Glomerular visceral epithelial cell (primary cell): ENCODE results near the gene MYL6B.

Source experiments
- DNase-seq: peaks from one replicate; pipeline ENCODE4 v3.0.0-alpha.2; 2016; ENCODE audit errors: extremely low spot score

The MYL6B gene

DNA sequence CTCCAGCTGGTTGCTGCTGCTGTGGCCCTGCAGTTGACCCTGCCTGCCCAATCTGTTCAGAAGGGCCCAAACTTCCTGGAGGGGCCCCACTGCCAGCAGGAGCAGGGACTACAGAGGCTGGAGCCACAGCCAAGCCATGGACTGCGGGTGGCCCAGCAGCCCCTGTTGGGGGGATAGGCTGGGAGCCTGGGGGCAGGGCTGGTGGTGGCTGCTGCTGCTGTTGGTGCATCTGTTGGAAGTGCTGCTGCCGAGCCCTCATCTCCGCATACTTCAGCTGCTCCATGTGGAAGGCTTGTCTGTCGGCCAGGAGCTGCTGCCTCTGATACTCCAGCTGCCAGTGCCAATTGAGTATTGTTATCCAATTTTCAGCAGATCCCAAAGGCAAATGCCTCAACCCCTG, 13.0 kb downstream of the MYL6B start:
- DNase-seq = no peak

DNA sequence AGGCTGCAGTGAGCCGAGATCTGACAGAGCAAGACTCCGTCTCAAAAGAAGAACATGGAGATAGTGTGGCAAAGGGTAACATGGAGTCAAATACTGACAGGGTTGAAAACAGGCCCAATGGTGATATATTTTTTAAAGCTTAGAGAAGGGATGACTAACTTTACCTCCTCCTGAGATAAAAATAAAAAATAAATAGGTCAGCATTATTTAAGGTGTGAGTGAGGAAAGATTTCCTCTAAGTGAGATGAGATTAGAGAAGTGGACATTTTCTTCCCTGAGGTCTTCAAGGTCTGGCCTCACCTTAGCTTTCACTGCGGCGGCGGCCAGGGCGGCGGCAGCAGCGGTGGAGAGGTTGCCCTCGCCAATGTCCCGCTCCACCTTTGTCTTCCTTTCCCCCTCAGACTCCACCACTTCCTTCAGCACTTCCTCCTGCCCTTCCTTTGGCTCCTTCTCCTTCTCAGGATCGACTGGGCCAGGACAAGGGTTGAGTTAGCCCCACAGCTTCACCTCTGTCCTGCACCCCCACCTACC, 16.9 kb downstream of the MYL6B start:
- no peak for DNase-seq

DNA sequence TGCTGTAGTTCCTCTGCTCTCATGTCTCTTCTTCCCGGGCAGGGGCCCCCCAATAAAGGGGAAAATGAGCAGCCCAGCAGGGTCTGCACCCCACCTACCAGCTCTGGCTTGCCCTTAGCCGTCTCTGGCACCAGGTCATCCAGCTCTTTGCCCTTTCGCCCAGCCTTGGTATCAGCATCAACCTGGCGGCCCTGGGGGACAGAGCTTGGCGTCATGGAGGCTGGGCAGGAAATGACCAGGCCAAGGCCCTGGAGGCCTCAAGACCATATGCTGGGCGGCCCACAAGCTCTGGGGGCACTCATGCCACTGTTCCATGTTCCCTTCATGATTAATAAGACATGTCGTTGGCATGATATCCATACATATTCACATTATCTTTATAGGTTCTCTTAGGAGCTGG, 20.5 kb downstream of the MYL6B start:
- DNase-seq = no peak

DNA sequence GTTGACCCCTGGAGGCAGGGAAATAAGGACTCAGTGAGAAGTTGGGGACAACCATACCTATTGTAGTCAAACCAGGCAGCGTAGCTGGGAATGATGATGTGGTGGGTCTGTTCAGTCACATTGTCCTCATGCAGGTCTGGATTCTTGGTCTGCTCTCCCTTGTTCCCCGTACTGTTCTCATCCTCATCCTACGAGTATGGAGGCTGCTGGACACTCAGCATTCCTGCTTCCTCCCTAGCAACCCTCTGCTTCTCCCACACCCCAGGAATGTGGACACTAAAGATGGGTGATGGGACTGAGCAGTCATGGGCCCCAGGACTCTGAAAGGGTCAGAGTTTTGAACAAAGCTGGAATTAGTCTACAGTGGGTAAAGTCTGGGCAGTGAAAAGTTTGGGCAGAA, 26.0 kb downstream of the MYL6B start:
- DNase-seq = no peak

DNA sequence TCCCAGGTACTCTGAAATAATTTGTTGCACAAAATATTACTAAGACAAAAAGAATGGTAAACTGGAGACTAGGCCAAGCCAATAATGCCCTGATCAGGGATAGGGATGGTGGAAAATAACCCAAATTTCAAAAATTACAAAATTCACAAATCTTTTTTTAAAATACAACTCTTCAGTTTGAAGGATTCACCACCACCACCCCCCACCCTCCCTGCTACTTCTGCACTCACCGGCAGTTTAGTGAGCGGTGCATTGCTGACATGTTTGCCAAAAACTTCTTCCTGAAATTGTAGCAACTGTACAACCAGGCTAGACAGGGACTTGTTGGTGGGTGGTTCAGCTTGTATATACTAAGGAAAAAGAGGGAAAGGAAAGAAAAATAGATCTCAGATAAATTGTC, 34.6 kb downstream of the MYL6B start:
- no peak for DNase-seq

DNA sequence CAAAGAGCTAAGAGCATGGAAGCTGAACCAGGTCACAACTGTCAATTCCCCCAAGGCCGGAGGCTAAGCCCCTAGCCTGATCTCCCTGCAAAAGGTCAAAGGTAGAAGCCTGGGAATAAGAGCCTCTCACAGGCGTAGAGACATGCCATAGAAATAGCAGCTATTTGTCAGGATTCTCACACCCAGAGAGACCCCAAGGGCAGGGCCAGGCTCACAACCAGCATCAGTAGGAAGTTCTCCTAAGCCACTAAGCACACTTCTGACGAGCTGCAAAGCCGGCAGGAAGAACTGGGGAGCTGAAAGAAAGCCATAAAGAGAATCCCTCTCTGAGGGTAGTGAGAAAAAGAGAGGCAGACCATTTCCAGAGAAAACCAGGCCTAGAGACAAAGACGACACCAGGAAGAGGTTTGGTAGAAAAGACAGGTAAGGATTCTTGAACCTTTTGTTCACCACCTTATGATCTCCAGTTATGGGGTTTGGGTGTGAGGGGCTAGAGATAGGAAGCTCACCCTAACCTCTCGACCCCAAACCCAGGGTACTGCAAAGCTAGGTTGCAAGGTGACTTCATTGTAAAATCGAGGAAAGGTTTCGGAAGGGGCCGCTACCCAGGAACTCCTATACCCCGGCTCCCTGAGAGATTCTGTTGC, 35.9 kb downstream of the MYL6B start:
- peak; percentile 7 for DNase-seq

DNA sequence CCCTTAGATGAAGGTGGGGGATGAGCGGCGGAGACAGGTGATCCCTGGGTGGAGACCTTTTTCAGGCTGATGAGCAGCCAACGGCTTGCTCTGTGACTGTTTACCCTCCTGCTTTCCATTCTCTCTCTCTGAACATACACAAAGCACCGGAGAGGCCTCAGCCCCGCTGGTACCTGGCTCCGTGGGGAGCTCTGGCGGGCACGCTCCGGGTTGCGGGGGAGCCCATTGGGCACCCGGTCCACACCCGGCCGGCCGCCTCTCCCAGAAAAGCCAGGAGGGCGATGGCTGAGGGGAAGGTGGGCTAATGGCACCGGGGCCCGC, 36.4 kb downstream of the MYL6B start:
- peak; percentile 2 for DNase-seq

DNA sequence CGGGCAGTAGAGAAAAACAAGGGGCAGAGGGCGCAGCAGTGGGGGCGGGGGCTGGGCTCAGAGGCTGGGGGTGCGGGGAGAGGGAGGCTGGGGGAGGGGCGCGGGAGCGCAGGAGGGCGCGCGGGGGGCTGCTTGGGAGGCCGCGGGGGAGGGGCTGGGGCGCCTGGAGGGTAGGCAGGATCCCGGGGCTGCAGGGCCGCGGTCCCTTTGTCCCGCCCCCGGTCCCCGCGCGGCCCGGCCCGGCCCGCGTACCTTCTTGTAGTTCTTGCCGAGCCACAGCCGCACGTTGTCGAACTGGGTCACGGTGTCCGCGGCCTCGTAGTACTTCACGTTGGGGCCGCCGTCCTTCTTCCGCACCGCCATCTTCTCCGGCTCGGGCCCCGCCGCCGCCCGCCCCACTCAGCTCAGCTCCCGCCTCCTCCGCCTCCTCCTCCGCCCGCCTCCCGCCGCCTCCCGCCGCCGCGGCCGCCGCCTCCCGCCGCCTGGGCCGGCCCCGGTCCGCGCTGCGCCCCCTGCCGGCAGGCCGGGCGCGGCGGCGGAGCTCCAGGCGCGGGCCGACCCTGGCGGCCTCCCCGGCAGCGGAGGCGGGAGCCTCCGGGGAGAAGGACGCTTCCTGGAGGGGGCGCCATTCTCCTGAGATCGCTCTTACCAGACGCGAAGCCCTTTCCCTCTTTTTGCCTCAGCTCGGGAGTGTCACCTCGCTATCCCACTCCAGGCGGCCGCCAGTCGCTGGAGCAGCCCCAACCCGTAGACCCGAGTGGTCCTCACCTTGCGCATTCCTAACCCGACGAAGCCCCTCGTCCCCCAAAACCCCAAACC, 36.9 kb downstream of the MYL6B start, which contains the start of gene SMARCC2:
Gene SMARCC2 (minus strand): TSS at position 385 of the 819 bp plus-strand sequence. CDS start 22 bp downstream, at position 363.
- peak; percentile 91 for DNase-seq

DNA sequence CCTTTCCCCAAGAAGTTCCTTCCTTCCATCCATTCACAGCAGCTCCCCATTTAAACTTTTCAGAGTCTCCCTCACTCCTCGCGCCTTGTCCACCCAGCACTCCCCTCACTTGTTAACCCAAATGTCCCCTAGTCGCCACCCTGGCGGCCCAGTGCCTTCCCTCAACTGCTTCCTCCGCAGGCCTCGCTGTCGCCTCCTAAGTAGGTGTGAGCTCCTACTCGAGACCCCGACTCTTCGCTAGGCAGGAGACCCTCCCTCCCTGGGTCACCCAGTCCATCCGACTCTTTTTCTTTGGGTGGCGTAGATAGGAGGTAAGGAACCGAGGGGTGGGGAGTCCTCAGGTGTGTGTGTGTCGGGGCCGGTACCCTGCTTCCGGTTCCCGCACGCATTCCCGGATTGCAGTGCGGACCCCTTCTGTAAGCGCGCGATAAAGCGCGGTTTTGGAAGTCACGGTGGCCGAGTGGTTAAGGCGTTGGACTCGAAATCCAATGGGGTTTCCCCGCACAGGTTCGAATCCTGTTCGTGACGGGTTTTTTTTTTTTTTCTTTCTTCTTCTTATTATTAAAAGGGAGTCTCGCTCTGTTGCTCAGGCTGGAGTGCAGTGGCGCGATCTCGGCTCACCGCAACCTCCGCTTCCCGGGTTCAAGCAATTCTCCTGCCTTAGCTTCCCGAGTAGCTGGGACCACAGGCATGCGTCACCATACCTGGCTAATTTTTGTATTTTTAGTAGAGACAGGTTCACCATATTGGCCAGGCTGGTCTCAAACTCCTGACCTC, 37.7 kb downstream of the MYL6B start:
- peak; percentile 89 for DNase-seq

DNA sequence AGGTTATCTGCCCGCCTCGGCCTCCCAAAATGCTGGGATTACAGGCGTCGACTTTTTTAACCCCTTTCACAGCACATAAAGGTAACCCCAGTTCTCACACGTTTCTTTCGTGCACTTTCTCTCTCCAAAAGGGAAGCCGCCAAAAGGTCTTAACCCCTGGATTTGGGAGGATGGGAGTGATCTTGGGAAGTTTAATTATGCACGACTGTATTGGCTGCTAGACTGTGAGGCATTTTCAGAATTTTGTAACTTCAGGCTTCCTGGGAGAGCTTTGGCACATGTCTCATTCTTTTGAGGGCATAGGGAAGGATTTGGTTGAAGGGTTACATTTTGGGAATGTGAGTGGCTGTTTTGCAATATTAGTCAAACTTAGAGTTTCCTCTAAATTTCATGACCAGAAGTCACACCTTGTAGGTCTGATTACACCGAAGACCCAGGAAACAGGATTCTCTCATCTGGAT, 38.3 kb downstream of the MYL6B start:
- DNase-seq = no peak

DNA sequence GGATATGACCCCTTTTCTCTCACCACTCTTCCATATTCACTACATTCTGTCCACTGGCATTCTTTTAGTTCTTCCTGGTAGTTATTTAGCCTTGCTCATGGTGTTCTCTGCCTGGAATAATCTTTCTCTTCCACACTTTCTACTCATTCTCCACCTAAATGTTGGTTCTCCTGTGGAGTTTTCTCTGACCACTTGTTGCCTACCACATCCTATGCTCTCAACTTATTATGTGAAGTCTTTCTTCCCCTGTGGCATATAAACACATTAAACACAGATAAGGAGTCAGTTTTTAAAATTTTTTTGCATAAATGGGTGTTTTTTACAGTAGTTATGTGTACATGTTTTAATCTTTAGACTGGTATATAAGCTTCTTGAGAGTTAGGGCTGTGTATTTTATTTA, 40.2 kb downstream of the MYL6B start:
- DNase-seq = no peak

DNA sequence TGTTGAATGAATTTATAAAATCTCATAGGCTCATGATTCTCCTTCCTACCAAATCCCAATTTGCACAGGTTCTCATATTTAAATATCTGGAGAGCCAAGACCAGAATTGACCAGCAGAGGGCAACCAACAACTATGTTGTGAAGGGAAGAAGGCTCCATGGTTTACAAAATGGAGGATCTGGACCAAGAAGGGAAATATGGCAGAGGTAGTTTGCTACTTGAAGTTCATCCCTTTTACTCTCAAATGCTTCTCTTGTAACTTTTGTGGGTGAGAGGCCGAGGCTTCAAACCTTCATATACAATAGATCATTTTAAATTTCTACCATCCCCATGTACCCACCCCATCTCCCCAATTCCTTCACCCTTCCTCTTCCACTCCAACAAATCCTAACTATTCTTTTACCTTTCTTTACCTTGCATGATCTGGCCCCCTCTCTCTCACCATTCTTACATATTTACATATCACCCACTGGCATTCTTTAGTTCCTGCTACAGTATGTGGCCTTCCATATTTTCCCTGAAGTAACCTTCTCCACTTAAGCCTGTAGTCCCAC, 40.7 kb downstream of the MYL6B start:
- DNase-seq = peak; percentile 75

DNA sequence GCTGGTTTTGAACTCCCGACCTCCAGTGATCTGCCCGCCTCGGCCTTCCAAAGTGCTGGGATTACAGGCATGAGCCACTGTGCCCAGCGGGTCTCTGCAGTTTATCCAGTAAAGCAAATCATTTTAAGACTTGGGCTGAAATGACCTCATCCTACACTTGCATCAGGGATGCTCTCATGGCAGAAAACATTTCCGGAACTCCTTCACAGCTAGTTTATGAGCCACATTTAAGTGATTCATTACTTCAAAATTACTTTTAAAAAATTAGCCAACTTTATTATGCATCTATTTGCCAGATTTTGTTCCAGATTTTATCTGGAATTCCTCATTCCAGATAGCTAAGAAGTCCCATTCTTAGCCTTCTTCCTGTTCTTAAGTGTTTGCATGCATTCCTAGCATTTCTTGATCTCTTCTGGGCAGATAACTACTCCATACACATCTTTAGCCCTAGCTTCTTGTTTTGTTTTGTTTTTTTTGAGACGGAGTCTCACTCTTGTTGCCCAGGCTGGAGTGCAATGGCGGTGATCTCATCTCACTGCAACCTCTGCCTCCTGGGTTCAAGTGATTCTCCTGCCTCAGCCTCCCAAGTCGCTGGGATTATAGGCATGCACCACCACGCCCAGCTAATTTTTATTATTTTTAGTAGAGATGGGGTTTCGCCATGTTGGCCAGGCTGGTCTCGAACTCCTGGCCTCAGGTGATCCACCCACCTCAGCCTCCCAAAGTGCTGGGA, 44.6 kb downstream of the MYL6B start:
- DNase-seq = peak; percentile 35

DNA sequence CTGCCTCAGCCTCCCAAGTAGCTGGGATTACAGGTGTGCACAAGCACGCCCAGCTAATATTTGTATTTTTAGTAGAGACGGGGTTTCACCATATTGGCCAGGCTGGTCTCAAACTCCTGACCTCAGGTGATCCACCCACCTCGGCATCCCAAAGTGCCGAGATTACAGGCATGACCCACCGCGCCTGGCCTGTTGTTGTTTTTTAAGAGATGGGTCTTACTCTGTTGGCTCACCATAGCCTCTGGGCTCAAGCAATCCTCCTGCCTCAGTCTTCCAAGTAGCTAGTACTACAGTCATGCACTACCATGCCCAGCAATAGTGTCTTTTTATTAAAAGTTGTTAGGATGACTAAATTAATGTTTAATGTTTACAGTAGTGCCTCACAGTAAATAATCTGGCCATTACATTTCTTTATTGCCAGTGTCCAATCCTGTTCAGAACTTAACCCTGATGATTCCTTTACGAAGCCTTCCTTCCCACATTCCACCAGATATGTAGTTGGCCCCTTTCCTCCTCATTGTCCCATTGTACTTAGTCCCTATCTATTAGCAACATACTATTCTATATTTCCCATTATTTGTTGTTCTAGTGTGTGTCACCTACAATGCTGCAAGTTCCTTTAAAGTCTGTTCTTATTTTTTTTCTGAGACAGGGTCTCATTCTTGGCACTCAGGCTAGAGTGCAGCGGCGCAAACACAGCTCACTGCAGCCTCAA, 45.7 kb downstream of the MYL6B start:
- no peak for DNase-seq

DNA sequence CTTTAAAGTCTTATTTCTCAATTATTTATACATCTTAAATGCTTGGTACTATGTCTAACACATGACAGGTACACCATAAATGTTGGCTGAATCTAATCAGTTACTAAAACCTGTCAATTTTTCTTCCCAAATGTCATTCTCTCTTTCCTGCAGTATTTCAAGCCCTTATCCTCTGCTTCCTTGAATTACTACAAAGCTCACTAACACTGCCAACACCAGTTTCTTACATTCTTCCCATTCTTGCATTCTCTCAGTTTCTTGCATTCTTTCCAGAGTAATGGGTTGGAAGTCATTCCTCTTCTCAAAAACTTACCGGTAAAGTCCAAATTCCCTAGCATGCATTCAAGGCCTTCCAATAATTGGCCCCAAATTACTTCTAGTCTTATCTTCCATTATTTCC, 46.4 kb downstream of the MYL6B start:
- no peak for DNase-seq

DNA sequence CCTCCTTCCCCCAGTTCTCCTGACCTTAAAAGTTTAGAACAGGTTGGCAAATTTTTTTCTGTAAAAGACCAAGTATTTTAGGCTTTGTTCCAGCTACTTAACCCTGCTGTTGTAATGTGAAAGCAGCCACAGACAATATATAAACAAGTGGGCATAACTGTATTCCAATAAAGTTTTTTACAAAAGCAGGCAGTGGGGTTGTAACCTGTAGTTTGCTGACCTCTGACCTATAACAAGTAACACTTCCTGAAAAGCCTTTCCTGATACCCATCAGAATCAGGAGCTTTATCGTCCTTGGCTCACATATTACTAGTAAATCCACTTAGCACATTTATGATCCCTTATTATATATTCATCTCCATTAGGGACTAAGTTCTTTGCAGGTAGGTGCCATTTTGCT, 50.0 kb downstream of the MYL6B start:
- no peak for DNase-seq

DNA sequence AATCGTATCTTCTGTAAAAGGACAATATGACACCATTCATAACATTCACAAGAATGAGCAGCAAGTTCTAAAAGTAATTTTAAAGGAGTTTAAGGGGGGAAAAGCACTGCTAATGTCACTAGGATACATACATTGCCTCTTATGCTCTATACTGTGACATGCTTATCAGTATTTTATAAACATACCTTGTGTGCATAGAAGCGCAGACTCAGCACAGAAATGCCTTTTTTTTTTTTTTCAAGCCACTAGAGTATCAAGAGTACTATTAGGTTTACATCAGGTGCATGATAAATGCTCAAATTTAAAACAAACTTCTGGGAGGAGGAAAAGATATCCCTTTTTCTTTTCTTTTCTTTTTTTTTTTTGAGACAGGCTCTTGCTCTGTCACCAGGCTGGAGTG, 50.5 kb downstream of the MYL6B start:
- DNase-seq = no peak

DNA sequence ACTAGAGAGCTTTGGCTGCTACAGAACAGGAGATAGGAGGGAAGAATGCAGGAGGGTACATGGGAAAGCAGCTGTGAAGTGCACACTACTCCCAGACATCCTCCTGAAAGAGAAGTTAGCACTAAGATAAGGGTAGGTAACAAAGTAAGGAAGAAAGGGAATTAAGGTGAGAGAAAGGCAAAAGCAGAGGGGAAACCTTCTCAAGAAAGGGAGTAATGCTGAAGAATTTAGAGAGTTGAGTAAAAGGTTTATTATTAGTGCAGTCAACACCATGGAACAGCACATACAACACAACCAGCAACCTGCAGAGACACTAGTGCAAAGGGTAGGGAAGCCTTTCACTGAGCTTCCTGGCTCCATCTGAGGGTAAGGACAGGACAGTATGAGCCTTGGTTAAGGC, 51.9 kb downstream of the MYL6B start:
- DNase-seq = no peak

DNA sequence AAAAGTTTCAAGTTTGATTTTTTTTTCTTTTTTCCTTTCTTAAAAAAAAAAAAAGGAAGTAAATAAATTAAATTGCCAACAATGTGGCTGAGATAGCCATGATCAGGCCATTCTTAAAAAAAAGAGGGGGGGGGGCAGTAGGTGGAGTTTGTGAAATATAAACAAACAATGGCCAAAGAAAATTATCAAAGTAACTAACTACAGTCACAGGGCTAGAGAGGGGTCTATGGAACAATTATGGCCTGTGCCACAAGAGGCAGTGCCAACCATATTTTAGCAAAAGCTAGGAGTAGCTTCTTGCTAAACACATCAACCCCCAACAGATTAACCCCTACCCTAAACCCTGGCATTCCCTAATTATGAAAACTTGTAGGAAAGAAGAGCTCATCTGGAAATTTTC, 53.1 kb downstream of the MYL6B start:
- DNase-seq = no peak

DNA sequence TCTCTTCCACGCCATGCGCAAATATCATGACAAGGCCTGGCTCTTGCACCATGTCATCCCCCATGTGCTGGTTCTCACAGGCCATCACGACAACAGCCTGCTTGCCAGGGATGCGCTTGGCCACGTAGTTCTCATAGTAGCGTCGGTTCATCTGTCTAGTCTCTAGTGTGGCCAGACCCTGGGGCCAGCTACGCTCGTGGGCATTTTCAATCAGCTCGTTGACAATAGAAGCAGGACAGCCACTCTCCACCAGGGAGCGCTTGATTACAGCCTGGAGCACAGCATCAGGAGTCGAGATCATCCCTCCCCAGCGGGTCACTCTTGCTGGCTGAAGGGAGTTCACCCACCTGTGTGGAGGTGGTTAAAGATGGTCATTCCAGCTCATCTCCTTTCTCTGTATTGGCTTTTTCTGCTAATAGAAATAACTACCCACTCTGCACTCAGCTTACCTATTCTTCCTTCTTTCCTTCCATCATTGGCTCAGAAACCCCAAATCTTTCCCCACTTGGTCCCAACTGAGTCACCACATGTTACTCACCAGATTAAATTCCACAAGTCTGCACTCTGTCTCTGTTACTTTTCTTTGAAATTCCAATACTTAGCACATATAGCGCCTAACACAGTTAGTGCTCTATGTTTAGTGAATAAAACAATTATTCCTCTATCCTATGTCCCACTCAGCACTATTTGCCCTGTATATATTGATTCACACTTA, 54.2 kb downstream of the MYL6B start:
- DNase-seq = peak; percentile 47
